NB4 (cell line): ENCODE results near the gene OSBPL2.

ENCODE experiments used
- MYC ChIP-seq: IDR thresholded peaks from 2 replicates; pipeline ENCODE4 v1.6.1; 2011; ENCODE audit warnings: low read depth, low read length
- POLR2A ChIP-seq: IDR thresholded peaks from 2 replicates; pipeline ENCODE4 v1.6.1; 2011; ENCODE audit warnings: mild to moderate bottlenecking; ENCODE audit not compliant: insufficient read length; ENCODE audit errors: extremely low read depth
- TF ChIP-seq, protein P1 (sequence below): IDR thresholded peaks from one replicate; pipeline ENCODE4 v1.5.1; 2012; ENCODE audit warnings: low read depth, low read length
- TF ChIP-seq, protein P2 (sequence below): IDR thresholded peaks from 2 replicates; pipeline ENCODE4 v1.6.1; 2011; ENCODE audit warnings: low read depth, low read length

DNA sequence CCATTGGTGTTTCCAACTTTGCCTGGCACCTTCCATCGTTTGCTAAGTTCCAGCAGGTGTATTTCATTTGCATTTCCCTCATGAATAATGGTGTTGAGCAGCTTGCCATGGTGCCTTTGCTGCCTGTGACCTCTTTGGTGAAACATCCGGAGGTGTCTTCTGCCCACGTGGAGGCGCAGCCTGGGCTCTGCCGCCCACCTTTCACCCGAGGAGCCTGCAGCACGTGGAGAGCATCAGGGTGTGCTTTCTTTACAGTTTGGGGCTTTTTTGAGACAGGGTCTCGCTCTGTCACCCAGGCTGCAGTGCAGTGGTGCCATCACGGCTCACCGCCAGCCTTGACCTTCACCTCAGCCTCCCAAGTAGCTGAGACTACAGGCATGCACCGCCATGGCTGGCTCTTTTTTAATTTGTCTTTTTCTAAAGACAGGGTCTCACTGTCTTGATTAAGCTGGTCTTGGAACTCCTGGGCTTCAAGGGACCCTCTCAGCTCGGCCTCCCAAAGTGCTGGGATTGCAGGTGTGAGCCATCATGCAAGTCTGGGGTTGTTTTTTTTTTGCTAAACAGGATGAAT, 61.4 kb downstream of the OSBPL2 start:
- TF ChIP-seq POLR2A = no peak
- TF ChIP-seq, protein P1, sequence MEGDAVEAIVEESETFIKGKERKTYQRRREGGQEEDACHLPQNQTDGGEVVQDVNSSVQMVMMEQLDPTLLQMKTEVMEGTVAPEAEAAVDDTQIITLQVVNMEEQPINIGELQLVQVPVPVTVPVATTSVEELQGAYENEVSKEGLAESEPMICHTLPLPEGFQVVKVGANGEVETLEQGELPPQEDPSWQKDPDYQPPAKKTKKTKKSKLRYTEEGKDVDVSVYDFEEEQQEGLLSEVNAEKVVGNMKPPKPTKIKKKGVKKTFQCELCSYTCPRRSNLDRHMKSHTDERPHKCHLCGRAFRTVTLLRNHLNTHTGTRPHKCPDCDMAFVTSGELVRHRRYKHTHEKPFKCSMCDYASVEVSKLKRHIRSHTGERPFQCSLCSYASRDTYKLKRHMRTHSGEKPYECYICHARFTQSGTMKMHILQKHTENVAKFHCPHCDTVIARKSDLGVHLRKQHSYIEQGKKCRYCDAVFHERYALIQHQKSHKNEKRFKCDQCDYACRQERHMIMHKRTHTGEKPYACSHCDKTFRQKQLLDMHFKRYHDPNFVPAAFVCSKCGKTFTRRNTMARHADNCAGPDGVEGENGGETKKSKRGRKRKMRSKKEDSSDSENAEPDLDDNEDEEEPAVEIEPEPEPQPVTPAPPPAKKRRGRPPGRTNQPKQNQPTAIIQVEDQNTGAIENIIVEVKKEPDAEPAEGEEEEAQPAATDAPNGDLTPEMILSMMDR = no peak
- TF ChIP-seq, protein P2, sequence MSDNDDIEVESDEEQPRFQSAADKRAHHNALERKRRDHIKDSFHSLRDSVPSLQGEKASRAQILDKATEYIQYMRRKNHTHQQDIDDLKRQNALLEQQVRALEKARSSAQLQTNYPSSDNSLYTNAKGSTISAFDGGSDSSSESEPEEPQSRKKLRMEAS = no peak
- TF ChIP-seq MYC = no peak
